HG03139 (cell line): ENCODE results near the gene CASP14.
"Not testable (repeated sequence)": the region's sequence is repeated elsewhere in the genome, so short reads cannot be mapped to it uniquely, and the experiment has no call there.

Experiments
- ATAC-seq: cut with Tn5 transposase; IDR thresholded peaks from one replicate; pipeline ENCODE4 v1.9.1; 2021; ENCODE audit not compliant: unreplicated experiment

CASP14 gene

GRCh38 chr19:15070386-15070785 lies 21.1 kb downstream of the CASP14 start:
- ATAC-seq = not testable (repeated sequence)

GRCh38 chr19:15072930-15073647 lies 23.8 kb downstream of the CASP14 start:
- ATAC-seq = no peak

GRCh38 chr19:15074371-15074770 lies 25.1 kb downstream of the CASP14 start:
- ATAC-seq = no peak

DNA sequence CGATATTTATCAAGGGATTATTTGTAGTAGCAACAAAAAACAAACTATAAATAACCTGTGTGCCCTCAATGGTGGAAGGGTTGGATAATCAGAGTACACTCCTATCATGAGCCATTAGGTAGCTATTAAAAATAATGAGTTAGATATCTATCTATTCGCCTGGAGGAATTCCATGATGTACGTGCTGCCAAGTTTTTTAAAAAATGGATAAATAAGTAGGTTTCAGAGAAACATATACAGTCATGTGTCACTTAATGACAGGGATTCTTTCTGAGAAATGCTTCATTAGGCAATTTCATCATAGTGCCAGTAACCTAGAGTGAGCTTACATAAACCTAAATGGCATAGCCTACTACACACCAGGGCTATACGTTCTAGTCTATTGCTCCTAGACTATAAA lies 26.5 kb downstream of the CASP14 start:
- no peak for ATAC-seq

- not testable (repeated sequence) for ATAC-seq
Observed at GRCh38 chr19:15080002-15080401, 30.7 kb downstream of the CASP14 start.

- no peak for ATAC-seq
Observed at GRCh38 chr19:15081911-15082310, 32.6 kb downstream of the CASP14 start, which contains the start of gene OR1I1. TSS of gene OR1I1 (plus strand) at chr19:15082211. CDS start at chr19:15087066, 4,855 bp downstream.

GRCh38 chr19:15087182-15087581 lies 37.9 kb downstream of the CASP14 start:
- no peak for ATAC-seq

GRCh38 chr19:15091918-15092753 lies 42.9 kb downstream of the CASP14 start:
- ATAC-seq = no peak

GRCh38 chr19:15093001-15093400 lies 43.7 kb downstream of the CASP14 start:
- no peak for ATAC-seq

DNA sequence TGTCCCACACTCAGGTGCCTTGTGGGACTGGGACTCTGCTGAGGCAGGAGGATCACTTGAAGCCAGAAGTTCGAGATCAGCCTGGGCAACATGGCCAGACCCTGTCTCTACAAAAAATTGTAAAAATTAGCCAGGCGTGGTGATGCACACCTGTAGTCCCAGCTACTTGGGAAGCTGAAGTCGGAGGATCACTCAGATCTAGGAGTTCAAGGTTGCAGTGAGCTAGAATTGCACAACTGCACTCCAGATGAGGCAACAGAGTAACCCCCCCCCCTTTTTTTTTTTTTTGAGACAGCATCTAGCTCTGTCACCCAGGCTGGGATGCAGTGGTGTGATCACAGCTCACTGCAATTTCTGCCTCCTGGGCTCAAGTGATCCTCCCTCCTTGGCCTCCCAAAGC lies 46.9 kb downstream of the CASP14 start:
- no peak for ATAC-seq

DNA sequence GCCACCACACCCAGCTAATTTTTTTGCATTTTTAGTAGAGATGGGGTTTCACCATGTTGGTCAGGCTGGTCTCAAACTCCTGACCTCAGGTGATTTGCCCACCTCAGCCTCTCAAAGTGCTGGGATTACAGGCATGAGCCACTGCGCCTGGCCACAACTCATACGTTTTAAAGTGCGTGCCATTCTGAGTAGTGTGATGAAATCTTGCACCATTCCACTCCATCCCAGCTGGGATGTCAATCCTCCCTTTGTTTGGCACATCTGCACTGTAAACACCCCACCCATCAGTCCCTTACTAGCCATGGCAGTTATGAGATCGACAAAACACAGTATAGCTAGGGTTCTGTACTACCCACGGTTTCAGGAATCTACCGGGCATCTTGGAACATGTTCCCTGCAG lies 48.7 kb downstream of the CASP14 start:
- ATAC-seq = not testable (repeated sequence)

- no peak for ATAC-seq
Observed at GRCh38 chr19:15098460-15098859, 49.2 kb downstream of the CASP14 start.

DNA sequence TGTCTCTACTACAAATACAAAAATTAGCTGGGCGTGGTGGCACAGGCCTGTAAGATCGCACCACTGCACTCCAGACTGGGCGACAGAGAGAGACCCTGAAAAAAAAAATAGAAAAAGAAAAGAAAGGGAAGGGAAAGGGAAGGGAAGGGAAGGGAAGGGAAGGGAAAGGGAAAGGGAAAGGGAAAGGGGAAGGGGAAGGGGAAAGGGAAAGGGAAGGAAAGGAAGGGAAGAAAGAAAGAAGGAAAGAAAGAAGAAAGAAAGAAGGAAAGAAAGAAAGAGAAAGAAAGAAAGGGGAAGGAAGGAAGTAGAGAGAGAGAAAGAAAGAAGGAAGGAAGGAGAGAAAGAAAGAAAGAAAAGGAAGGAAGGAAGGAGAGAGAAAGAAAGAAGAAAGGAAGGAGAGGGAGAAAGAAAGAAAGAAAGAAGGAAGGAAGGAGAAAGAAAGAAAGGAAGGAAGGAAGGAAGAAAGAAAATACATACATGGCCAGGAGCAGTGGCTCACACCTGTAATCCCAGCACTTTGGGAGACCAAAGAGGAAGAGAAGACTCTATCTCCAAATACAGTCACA lies 49.8 kb downstream of the CASP14 start:
- ATAC-seq = no peak

- no peak for ATAC-seq
Observed at GRCh38 chr19:15101479-15102082, 52.3 kb downstream of the CASP14 start.

DNA sequence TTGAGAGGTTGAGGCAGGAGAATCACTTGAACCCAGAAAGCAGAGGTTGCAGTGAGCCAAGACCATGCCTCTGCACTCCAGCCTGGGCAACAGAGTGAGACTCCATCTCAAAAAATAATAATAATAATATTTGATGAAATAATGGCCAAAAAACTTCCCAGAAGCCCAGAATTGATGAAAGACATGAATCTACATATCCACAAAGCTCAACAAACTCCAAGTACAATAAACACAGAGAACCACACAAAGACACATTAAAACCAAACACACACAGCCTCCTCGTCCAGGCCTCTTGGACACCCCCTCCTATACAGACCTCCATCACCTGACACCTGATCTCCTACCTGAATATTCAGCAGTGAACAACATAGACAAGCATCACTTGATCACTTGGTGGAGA lies 54.7 kb downstream of the CASP14 start:
- no peak for ATAC-seq

GRCh38 chr19:15104411-15104810 lies 55.1 kb downstream of the CASP14 start:
- no peak for ATAC-seq

DNA sequence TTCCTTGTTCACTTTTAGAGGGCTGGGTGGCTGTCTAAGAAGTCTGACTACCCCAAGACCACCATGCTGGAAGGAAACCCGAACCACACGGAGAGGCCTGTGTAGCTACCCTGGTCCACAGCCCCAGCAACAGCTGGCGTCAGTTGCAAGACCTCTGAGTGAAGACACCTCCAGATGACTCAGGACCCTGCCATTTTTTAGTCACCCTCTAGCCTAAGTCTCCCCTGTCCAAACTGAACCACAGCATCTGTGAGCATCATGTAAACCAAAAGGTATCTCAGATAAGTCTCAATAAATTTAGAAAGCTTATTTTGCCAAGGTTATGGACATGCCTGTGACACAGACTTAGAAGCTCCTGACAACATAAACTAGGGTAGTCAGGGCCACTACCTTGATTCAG lies 55.8 kb downstream of the CASP14 start:
- ATAC-seq = no peak

- ATAC-seq = no peak
Observed at GRCh38 chr19:15107061-15108010, 58.1 kb downstream of the CASP14 start, which contains the start of gene SYDE1. TSS of gene SYDE1 (plus strand) at chr19:15107401. CDS start at chr19:15107434, 33 bp downstream.
